Neuronal stem cell (in vitro differentiated cells): ENCODE measurements around the gene SAMD3.
"Not testable (repeated sequence)": the region's sequence is repeated elsewhere in the genome, so short reads cannot be mapped to it uniquely, and the experiment has no call there.

Source experiments
- DNase-seq: peaks from one replicate; pipeline ENCODE4 v3.0.0-alpha.2; 2013; ENCODE audit warnings: low spot score
- H2AFZ ChIP-seq: one replicate; pipeline ENCODE4 v1.6.1; 2013; ENCODE audit warnings: mild to moderate bottlenecking, low read length, inconsistent platforms
- H2AK5ac ChIP-seq: 2 replicates; pipeline ENCODE4 v1.6.1; 2013; ENCODE audit warnings: low read depth, mild to moderate bottlenecking, inconsistent platforms, low read length, moderate library complexity, mixed read lengths
- H2BK120ac ChIP-seq: 2 replicates; pipeline ENCODE4 v1.6.1; 2013; ENCODE audit warnings: low read depth, mild to moderate bottlenecking, inconsistent platforms, low read length, moderate library complexity, mixed read lengths
- H2BK12ac ChIP-seq: one replicate; pipeline ENCODE4 v1.6.1; 2013; ENCODE audit warnings: low read length, inconsistent platforms
- H2BK15ac ChIP-seq: 2 replicates; pipeline ENCODE4 v1.6.1; 2013; ENCODE audit warnings: mild to moderate bottlenecking, low read length, inconsistent platforms, mixed read lengths
- H2BK5ac ChIP-seq: one replicate; pipeline ENCODE4 v1.6.1; 2013; ENCODE audit warnings: inconsistent platforms, mild to moderate bottlenecking, low read length, moderate library complexity
- H3K14ac ChIP-seq: one replicate; pipeline ENCODE4 v1.6.1; 2013; ENCODE audit warnings: low read length, inconsistent platforms
- H3K18ac ChIP-seq: 2 replicates; pipeline ENCODE4 v1.6.1; 2013; ENCODE audit warnings: low read length, inconsistent platforms
- H3K23ac ChIP-seq: 2 replicates; pipeline ENCODE4 v1.6.1; 2013; ENCODE audit warnings: low read depth, mild to moderate bottlenecking, mixed read lengths, low read length, inconsistent platforms; ENCODE audit not compliant: poor library complexity
- H3K27ac ChIP-seq: replicated peaks from 3 replicates; pipeline ENCODE4 v1.5.1; 2013; ENCODE audit warnings: low read length, inconsistent platforms
- H3K27me3 ChIP-seq, 3 experiments: 2 replicates each; pipeline ENCODE4 v1.6.1; 2013; ENCODE audit warnings: low read length in 3 of 3, mild to moderate bottlenecking in 2 of 3, inconsistent platforms in 1 of 3, low read depth in 1 of 3, mixed read lengths in 1 of 3, moderate library complexity in 1 of 3; ENCODE audit not compliant: control insufficient read depth in 3 of 3, insufficient read depth in 3 of 3
- H3K36me3 ChIP-seq, 2 donors: replicated peaks in 1 of 2; 2 replicates each; pipeline ENCODE4 v1.6.1; 2013; ENCODE audit warnings: low read length in 2 of 2; ENCODE audit not compliant: control insufficient read depth in 2 of 2, insufficient read depth in 2 of 2
- H3K4ac ChIP-seq: 2 replicates; pipeline ENCODE4 v1.6.1; 2013; ENCODE audit warnings: inconsistent platforms, mild to moderate bottlenecking, low read length, moderate library complexity
- H3K4me1 ChIP-seq, 2 donors: 1 replicate in 1 of 2; 2 replicates in 1 of 2; pipeline ENCODE4 v1.6.1; 2013; ENCODE audit warnings: low read length in 2 of 2, low read depth in 1 of 2; ENCODE audit not compliant: control insufficient read depth in 2 of 2, insufficient read depth in 1 of 2
- H3K4me2 ChIP-seq: one replicate; pipeline ENCODE4 v1.6.1; 2013; ENCODE audit warnings: mild to moderate bottlenecking, low read length, inconsistent platforms; ENCODE audit not compliant: insufficient read depth, poor library complexity, severe bottlenecking
- H3K4me3 ChIP-seq, 2 donors: 2 replicates each; pipeline ENCODE4 v1.5.1; 2013; ENCODE audit warnings: low read length in 2 of 2, mild to moderate bottlenecking in 2 of 2, inconsistent platforms in 1 of 2, moderate library complexity in 1 of 2
- H3K79me1 ChIP-seq: one replicate; pipeline ENCODE4 v1.6.1; 2013; ENCODE audit warnings: low read depth, mild to moderate bottlenecking, inconsistent platforms, low read length, moderate library complexity
- H3K9ac ChIP-seq: one replicate; pipeline ENCODE4 v1.6.1; 2013; ENCODE audit warnings: mild to moderate bottlenecking, low read depth, low read length, inconsistent platforms; ENCODE audit not compliant: poor library complexity
- H3K9me3 ChIP-seq, 2 donors: replicated peaks in 1 of 2; 2 replicates each; pipeline versions ENCODE3 to v1.6.1; 2013; ENCODE audit warnings: low read length in 2 of 2, mild to moderate bottlenecking in 2 of 2, inconsistent platforms in 1 of 2, low read depth in 1 of 2, mixed read lengths in 1 of 2, moderate library complexity in 1 of 2; ENCODE audit not compliant: control insufficient read depth in 2 of 2, insufficient read depth in 1 of 2
- H4K8ac ChIP-seq: one replicate; pipeline ENCODE4 v1.6.1; 2013; ENCODE audit warnings: low read depth, mild to moderate bottlenecking, inconsistent platforms, low read length, moderate library complexity
- H4K91ac ChIP-seq: one replicate; pipeline ENCODE4 v1.6.1; 2013; ENCODE audit warnings: low read length, low read depth, mild to moderate bottlenecking, inconsistent platforms; ENCODE audit not compliant: poor library complexity
- WGBS, 2 donors: extraction: QIAGEN DNeasy Blood & Tissue Kit; methylation state at CpG; one replicate each; pipeline ENCODE4 v1.1.7; 2013; ENCODE audit warnings: missing lambda C conversion rate in 2 of 2, mixed read lengths in 1 of 2; ENCODE audit not compliant: insufficient read length in 2 of 2, insufficient replicate concordance in 1 of 2; ENCODE audit errors: extremely low coverage in 2 of 2; 5-methylcytosine and 5-hydroxymethylcytosine counted together

SAMD3 gene

GRCh38 chr6:130117187-130117701, 105.5 kb downstream of the SAMD3 start:
- not testable (repeated sequence) for H2BK15ac ChIP-seq, H3K79me1 ChIP-seq, H3K9me3 ChIP-seq, H3K18ac ChIP-seq, H4K8ac ChIP-seq, H3K4ac ChIP-seq, DNase-seq, H2AK5ac ChIP-seq, H3K27ac ChIP-seq, H3K4me2 ChIP-seq, H2BK5ac ChIP-seq, H3K23ac ChIP-seq, H3K4me1 ChIP-seq, H2BK12ac ChIP-seq, H2BK120ac ChIP-seq, H4K91ac ChIP-seq, H3K4me3 ChIP-seq, H3K27me3 ChIP-seq, H2AFZ ChIP-seq, H3K14ac ChIP-seq, H3K9ac ChIP-seq, H3K36me3 ChIP-seq
- WGBS, 2 donors: no CpG with 5 or more reads among the region's 4 CpGs

GRCh38 chr6:130116273-130116672, 106.5 kb downstream of the SAMD3 start:
- H4K91ac ChIP-seq: no peak overlapping the region

GRCh38 chr6:130115036-130115435, 107.7 kb downstream of the SAMD3 start:
- Histone ChIP-seq H3K27me3 (no peaks in the 10 kb centered on the region), H3K4ac (no peak overlapping the region), H4K8ac (no peak overlapping the region), H3K23ac (no peak overlapping the region), H3K36me3 (no peaks in the 10 kb centered on the region), H3K14ac (no peak overlapping the region), H3K79me1 (no peaks in the 10 kb centered on the region), H2BK120ac (no peak overlapping the region), H3K9me3 (no peaks in the 10 kb centered on the region), H3K27ac (no peak overlapping the region), H2AFZ (no peak overlapping the region), H2BK12ac (no peak overlapping the region), H2BK15ac (no peak overlapping the region), H2AK5ac (no peak overlapping the region), H3K9ac (no peak overlapping the region), H3K18ac (no peak overlapping the region), H3K4me1 (peaks cover 0 to 8% of the 10 kb centered on the region in 2 donors), H3K4me3 (no peak overlapping the region), H2BK5ac (no peak overlapping the region), H4K91ac (no peak overlapping the region), H3K4me2 (no peak overlapping the region)
- WGBS, 2 donors: no CpG with 5 or more reads among the region's 6 CpGs
- DNase-seq: no peak

More at GRCh38 chr6:130116273-130116672, 106.5 kb downstream of the SAMD3 start:
- no peak overlapping the region for H2BK12ac ChIP-seq
- H2BK5ac ChIP-seq: no peak overlapping the region
- no peak overlapping the region for H3K23ac ChIP-seq
- H3K27me3 ChIP-seq: no peaks in the 10 kb centered on the region
- H3K18ac ChIP-seq: no peak overlapping the region
- no peaks in the 10 kb centered on the region for H3K79me1 ChIP-seq
- H3K36me3 ChIP-seq: no peaks in the 10 kb centered on the region
- H3K4me2 ChIP-seq: no peak overlapping the region
- H3K4me1 ChIP-seq: peaks cover 0 to 8% of the 10 kb centered on the region in 2 donors
- H4K8ac ChIP-seq: no peak overlapping the region
- WGBS, 2 donors: no CpG with 5 or more reads among the region's 4 CpGs
- H3K4ac ChIP-seq: no peak overlapping the region
- H2AFZ ChIP-seq: no peak overlapping the region
- H2BK120ac ChIP-seq: no peak overlapping the region
- H3K9me3 ChIP-seq: no peaks in the 10 kb centered on the region
- no peak for DNase-seq
- no peak overlapping the region for H2AK5ac ChIP-seq
- H3K27ac ChIP-seq: no peak overlapping the region
- no peak overlapping the region for H3K4me3 ChIP-seq
- H3K14ac ChIP-seq: no peak overlapping the region
- H2BK15ac ChIP-seq: no peak overlapping the region
- no peak overlapping the region for H3K9ac ChIP-seq

DNA sequence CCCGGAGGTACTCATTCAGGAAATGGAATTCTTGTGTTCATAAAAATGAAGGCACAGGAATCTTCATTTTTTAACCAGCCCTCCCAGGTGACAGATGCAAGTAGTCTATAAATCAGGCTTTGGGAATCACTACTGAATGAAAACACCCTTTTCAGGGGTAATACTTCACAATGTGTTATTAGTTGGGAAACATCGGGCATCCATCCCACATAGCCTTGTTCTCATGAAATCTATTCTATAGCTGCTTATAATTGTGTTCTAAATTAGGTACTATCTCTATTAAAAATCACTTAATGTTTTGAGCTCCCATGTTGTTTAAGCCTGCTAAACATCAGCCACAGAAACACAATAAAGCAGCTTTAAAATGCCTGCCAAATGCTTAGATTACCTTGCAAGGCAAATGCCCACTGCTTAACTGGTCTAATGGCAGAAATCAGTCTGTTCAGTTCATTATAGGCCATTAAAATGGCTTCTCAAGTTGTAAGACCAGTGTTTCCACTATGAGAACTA, 109.5 kb downstream of the SAMD3 start:
- Histone ChIP-seq H4K91ac (no peak overlapping the region), H2AFZ (no peak overlapping the region), H4K8ac (no peak overlapping the region), H2BK120ac (no peak overlapping the region), H3K18ac (no peak overlapping the region), H2AK5ac (no peak overlapping the region), H3K27ac (no peak overlapping the region), H2BK12ac (no peak overlapping the region), H3K4ac (no peak overlapping the region), H3K4me3 (no peak overlapping the region), H2BK15ac (no peak overlapping the region), H3K4me1 (peaks cover 0 to 3% of the 10 kb centered on the region in 2 donors), H3K79me1 (no peaks in the 10 kb centered on the region), H3K36me3 (no peaks in the 10 kb centered on the region), H3K14ac (no peak overlapping the region), H2BK5ac (no peak overlapping the region), H3K23ac (no peak overlapping the region), H3K4me2 (no peak overlapping the region), H3K9ac (no peak overlapping the region), H3K9me3 (no peaks in the 10 kb centered on the region), H3K27me3 (no peaks in the 10 kb centered on the region)
- no CpG with 5 or more reads among the region's 2 CpGs for WGBS, 2 donors
- no peak for DNase-seq
